ENCODE results near the gene CDKAL1.

The CDKAL1 gene

DNA sequence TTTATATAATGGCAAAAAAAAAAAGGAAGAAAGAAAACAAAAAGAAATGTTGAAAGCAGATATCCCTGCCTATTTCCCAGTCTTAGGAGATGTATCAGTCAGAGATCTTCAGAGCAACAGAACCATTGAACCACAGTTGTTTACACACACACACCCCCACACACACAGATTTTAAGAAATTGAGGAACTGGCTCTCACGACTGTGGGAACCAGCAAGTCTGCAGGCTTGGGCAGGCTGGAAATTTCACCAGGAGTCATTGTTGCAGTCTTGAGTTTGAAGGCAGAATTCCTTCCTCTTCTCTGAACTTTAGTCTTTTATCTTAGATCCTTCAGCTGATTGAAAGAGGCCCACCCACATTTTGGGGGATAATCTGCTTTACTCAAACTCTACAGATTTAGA is 380.9 kb downstream of the CDKAL1 start:
- no peaks in the 10 kb centered on the region for H3K27me3 ChIP-seq (ENCODE audit: control insufficient read depth, insufficient read depth, low read length)
- no peak overlapping the region for H3K4me2 ChIP-seq (ENCODE audit: low read length)
- H3K9ac ChIP-seq: no peak overlapping the region
- TF ChIP-seq, protein P1, sequence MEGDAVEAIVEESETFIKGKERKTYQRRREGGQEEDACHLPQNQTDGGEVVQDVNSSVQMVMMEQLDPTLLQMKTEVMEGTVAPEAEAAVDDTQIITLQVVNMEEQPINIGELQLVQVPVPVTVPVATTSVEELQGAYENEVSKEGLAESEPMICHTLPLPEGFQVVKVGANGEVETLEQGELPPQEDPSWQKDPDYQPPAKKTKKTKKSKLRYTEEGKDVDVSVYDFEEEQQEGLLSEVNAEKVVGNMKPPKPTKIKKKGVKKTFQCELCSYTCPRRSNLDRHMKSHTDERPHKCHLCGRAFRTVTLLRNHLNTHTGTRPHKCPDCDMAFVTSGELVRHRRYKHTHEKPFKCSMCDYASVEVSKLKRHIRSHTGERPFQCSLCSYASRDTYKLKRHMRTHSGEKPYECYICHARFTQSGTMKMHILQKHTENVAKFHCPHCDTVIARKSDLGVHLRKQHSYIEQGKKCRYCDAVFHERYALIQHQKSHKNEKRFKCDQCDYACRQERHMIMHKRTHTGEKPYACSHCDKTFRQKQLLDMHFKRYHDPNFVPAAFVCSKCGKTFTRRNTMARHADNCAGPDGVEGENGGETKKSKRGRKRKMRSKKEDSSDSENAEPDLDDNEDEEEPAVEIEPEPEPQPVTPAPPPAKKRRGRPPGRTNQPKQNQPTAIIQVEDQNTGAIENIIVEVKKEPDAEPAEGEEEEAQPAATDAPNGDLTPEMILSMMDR (IDR thresholded peaks at IDR 0.05): no peak
- no peak overlapping the region for H3K27ac ChIP-seq
- H3K36me3 ChIP-seq (ENCODE audit: control insufficient read depth, insufficient read depth, low read length): no peaks in the 10 kb centered on the region
- no peaks in the 10 kb centered on the region for H3K4me1 ChIP-seq
- H3K79me2 ChIP-seq: no peaks in the 10 kb centered on the region
- H3K4me3 ChIP-seq (ENCODE audit: low read depth, low read length): no peak overlapping the region
- H3K9me3 ChIP-seq (ENCODE audit: control insufficient read depth, low read length): peaks cover 3% of the 10 kb centered on the region
- no peak overlapping the region for H2AFZ ChIP-seq

DNA sequence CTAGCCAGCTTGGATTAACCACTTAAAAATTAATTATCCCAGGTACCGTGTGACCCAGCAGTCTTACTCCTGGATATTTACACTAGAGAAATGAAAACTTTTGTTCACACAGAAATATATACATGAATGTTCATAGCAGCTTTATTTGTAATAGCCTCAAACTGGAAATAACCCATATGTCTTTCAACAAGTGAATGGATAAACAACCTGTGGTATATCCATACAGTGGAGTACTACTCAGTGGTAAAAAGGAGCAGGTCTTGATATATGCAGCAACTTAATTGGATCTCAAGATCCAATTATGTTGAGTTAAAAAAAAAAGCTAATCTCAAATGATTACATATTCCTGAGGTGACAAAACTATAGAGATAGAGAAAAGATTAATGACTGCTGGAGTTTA is 381.4 kb downstream of the CDKAL1 start:
- Histone ChIP-seq H2AFZ (no peak overlapping the region), H3K4me2 (ENCODE audit: low read length) (no peak overlapping the region), H3K9me3 (ENCODE audit: control insufficient read depth, low read length) (peaks cover 3% of the 10 kb centered on the region), H3K4me3 (ENCODE audit: low read depth, low read length) (no peak overlapping the region), H3K27ac (no peak overlapping the region), H3K4me1 (no peaks in the 10 kb centered on the region), H3K27me3 (ENCODE audit: control insufficient read depth, insufficient read depth, low read length) (no peaks in the 10 kb centered on the region), H3K79me2 (no peaks in the 10 kb centered on the region), H3K36me3 (ENCODE audit: control insufficient read depth, insufficient read depth, low read length) (no peaks in the 10 kb centered on the region), H3K9ac (no peak overlapping the region)
- TF ChIP-seq, protein P1 (IDR thresholded peaks at IDR 0.05): no peak

DNA sequence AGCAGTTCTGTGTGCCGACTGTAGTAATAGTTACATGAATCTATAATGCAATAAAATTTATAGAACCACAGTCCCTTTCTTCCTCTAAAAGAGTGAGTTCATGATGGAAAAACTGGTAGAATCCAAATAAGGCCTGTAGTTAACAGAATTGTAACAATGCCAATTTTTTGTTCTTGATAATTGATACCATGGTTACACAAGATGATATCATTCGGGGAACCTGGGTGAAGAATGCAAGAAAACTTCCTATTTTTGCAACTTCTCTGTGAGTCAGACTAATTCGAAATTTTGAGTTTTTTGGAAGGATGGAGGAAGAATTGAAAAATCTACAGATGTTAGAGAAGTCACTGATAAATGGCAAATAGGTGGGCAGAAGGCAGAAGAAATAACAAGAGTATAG is 381.8 kb downstream of the CDKAL1 start:
- H3K79me2 ChIP-seq: no peaks in the 10 kb centered on the region

DNA sequence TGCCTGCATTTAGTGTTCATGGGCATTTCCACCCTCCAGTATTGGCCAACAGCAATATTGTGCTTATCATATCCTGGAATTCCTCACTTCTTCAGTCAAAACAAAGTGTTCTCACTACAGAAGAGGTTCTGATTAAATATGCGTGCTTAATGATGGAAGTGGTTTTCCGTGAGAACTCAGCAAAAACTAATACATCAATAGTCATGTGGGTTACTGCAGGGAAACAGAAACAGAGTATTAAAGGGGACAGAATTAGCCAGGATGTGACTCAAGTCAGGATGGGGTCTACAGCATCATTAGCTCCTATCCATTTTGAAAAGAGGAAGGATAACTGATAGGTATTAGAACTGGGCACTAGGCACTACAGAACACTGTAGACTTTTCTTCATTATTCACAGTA is 384.6 kb downstream of the CDKAL1 start:
- Histone ChIP-seq H3K79me2 (no peaks in the 10 kb centered on the region), H3K27ac (no peak overlapping the region), H3K27me3 (ENCODE audit: control insufficient read depth, insufficient read depth, low read length) (no peaks in the 10 kb centered on the region), H3K36me3 (ENCODE audit: control insufficient read depth, insufficient read depth, low read length) (no peaks in the 10 kb centered on the region), H3K4me1 (no peaks in the 10 kb centered on the region), H3K4me3 (ENCODE audit: low read depth, low read length) (no peak overlapping the region), H3K9me3 (ENCODE audit: control insufficient read depth, low read length) (peaks cover 3% of the 10 kb centered on the region), H2AFZ (no peak overlapping the region), H3K9ac (no peak overlapping the region), H3K4me2 (ENCODE audit: low read length) (no peak overlapping the region)
- TF ChIP-seq, protein P1 (IDR thresholded peaks at IDR 0.05): no peak

More for the DNA sequence above, 381.8 kb downstream of the CDKAL1 start:
- no peak overlapping the region for H3K9ac ChIP-seq
- H3K4me2 ChIP-seq (ENCODE audit: low read length): no peak overlapping the region
- H3K4me3 ChIP-seq (ENCODE audit: low read depth, low read length): no peak overlapping the region
- no peaks in the 10 kb centered on the region for H3K36me3 ChIP-seq (ENCODE audit: control insufficient read depth, insufficient read depth, low read length)
- H3K4me1 ChIP-seq: no peaks in the 10 kb centered on the region
- no peaks in the 10 kb centered on the region for H3K27me3 ChIP-seq (ENCODE audit: control insufficient read depth, insufficient read depth, low read length)
- H3K27ac ChIP-seq: no peak overlapping the region
- peaks cover 3% of the 10 kb centered on the region for H3K9me3 ChIP-seq (ENCODE audit: control insufficient read depth, low read length)
- TF ChIP-seq, protein P1 (IDR thresholded peaks at IDR 0.05): no peak
- no peak overlapping the region for H2AFZ ChIP-seq

DNA sequence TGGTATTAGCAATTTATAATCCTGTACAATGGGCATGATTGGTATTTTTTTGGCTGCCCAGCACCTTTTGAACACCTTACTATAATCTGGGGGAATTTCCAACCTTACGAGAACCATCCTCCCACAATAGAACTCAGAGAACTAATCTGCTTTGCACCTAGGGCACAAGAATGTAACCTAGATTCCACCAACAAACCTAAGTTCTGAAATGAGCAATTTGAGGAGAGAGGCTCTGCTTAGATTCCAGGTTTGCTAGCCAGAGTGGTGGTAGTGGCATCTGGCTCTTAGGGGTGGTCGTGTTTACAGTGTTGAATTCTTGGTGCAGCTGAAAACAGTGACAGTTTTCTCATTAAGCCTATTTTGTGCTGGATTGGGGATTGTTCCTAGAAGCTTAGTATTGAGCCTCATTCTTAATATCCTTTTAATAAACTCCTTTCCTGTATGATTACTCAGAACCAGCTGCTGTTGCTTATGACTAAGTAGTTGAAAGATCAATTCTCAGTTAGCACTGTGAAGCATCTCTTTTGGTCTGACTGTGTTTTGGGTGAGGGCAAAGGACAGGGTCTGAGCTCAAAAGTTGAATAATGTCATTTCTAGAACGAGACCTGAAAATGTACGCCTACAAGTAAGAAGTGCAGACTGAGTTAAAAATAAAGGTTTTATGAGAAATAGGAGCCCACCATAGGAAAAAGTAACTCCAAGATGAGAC is 385.6 kb downstream of the CDKAL1 start:
- Histone ChIP-seq H3K9me3 (ENCODE audit: control insufficient read depth, low read length) (peaks cover 3% of the 10 kb centered on the region), H3K36me3 (ENCODE audit: control insufficient read depth, insufficient read depth, low read length) (no peaks in the 10 kb centered on the region), H3K27me3 (ENCODE audit: control insufficient read depth, insufficient read depth, low read length) (no peaks in the 10 kb centered on the region), H2AFZ (no peak overlapping the region), H3K4me2 (ENCODE audit: low read length) (no peak overlapping the region), H3K79me2 (no peaks in the 10 kb centered on the region), H3K27ac (no peak overlapping the region), H3K4me1 (no peaks in the 10 kb centered on the region), H3K9ac (no peak overlapping the region), H3K4me3 (ENCODE audit: low read depth, low read length) (no peak overlapping the region)
- TF ChIP-seq, protein P1 (IDR thresholded peaks at IDR 0.05): no peak

All from parathyroid adenoma (tissue), 2 donors.